Activated naive CD8-positive, alpha-beta T cell treated with anti-CD3 and anti-CD28 coated beads for 36 hours (primary cell): ENCODE data around the gene PALM3. TPM values are rescaled to one million over a fixed set of nuclear protein-coding genes. Genes with fewer than 3 reads are reported as not detected.

Experiments used
- DNase-seq: peaks from one replicate; pipeline ENCODE4 v3.0.0; 2021
- H3K27ac Mint-ChIP-seq: one replicate; pipeline ENCODE4 v1.8.0; 2022; ENCODE audit warnings: mild to moderate bottlenecking, moderate library complexity, mixed read lengths
- H3K27me3 Mint-ChIP-seq: one replicate; pipeline ENCODE4 v1.8.0; 2022; ENCODE audit warnings: mild to moderate bottlenecking, mixed read lengths
- H3K36me3 Mint-ChIP-seq: one replicate; pipeline ENCODE4 v1.8.0; 2021; ENCODE audit warnings: mild to moderate bottlenecking, mixed read lengths
- H3K4me1 Mint-ChIP-seq: one replicate; pipeline ENCODE4 v1.8.0; 2021; ENCODE audit warnings: mixed read lengths
- H3K4me3 Mint-ChIP-seq: one replicate; pipeline ENCODE4 v1.8.0; 2022; ENCODE audit warnings: mild to moderate bottlenecking, moderate library complexity, mixed read lengths
- H3K9me3 Mint-ChIP-seq: one replicate; pipeline ENCODE4 v1.8.0; 2022; ENCODE audit warnings: mixed read lengths
- total RNA-seq, 2 experiments: library from RNA; stranded (reverse); gene quantifications; one replicate each; pipeline ENCODE4 v1.2.3, GENCODE V29; 2021

PALM3 gene
- total RNA-seq, 2 experiments from 2014 or later, result not detected

DNA sequence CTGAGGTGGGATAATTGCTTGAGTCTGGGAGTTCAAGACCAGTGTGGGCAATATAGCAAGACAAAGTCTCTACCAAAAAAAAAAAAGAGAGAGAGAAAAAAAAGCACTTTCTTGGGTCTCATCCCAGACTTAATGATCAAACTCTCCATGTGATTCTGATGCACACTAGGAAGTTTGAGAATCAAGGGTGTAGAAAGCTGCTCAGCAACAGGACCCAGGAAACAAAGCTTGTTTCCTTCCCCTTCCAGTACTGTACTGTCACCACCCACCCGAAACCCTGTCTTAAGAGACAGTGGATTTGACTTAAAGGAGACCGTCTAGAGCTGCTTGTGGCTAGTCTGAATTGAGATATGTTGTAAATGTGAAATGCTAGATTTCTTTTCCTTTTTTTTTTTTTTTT is 16.5 kb upstream of the PALM3 start:
- H3K27ac Mint-ChIP-seq, result no peak overlapping the region

DNA sequence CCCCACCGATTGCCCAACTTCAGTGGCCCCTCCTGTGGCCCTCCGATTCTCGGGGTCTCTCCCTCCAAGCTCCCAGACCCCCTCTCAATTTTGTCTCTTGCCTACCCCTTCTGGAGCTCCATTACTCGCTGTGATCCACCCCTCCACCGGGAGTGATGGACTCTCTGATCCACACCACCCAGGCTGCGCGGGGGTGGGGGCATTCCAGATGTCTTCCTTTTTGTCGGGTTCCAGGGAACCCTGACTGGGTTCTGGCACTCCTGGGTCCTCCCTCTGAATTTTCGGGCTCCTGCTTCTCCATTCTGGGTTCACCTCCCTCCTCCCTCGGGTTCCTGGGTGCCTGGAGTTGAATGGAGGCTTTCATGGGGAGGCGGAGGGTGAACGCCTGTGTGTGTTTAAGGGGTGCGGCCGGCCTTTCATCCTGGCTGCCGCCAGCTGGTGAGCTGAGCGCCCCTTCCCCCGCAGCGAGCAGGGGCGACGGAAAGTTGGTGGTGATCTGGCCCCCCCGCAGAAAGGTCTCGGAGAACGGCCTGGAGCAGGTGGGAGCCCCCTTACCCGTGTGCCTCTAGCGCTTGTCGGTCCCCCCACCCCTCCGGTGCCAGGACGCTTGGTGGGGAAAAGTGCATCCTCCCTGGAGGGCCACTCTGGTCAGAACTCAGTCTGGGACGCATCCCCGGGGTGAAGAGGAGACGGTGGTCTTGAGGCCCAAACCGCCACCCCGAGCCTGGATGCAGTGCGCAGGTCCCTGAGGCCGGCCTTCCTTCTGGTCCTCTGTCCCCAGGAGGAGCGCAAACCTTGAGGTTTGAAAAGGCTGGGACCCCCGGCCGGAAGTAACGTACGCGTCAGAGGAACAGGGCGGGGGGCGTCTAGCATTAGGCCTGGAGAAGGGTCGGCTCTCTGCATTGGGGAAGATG is 12.3 kb upstream of the PALM3 start:
- Mint-ChIP-seq H3K27ac (peak overlapping the region; percentile 64), H3K4me3 (peak overlapping the region; percentile 89), H3K9me3 (no peaks in the 10 kb centered on the region), H3K27me3 (no peaks in the 10 kb centered on the region), H3K36me3 (no peaks in the 10 kb centered on the region), H3K4me1 (peaks cover 16% of the 10 kb centered on the region)
- no peak for DNase-seq

More for the DNA sequence above, 16.5 kb upstream of the PALM3 start:
- H3K9me3 Mint-ChIP-seq, result no peaks in the 10 kb centered on the region
- peaks cover 22% of the 10 kb centered on the region for H3K4me1 Mint-ChIP-seq
- H3K36me3 Mint-ChIP-seq, result no peaks in the 10 kb centered on the region
- no peak overlapping the region for H3K4me3 Mint-ChIP-seq
- DNase-seq, result no peak
- no peaks in the 10 kb centered on the region for H3K27me3 Mint-ChIP-seq

GRCh38 chr19:14073261-14073924 is 11.5 kb upstream of the PALM3 start:
- H3K27me3 Mint-ChIP-seq, result no peaks in the 10 kb centered on the region
- H3K27ac Mint-ChIP-seq, result no peak overlapping the region
- peak overlapping the region; percentile 89 for H3K4me3 Mint-ChIP-seq
- no peaks in the 10 kb centered on the region for H3K36me3 Mint-ChIP-seq
- H3K9me3 Mint-ChIP-seq, result no peaks in the 10 kb centered on the region
- peaks cover 16% of the 10 kb centered on the region for H3K4me1 Mint-ChIP-seq
- DNase-seq, result peak; percentile 85

DNA sequence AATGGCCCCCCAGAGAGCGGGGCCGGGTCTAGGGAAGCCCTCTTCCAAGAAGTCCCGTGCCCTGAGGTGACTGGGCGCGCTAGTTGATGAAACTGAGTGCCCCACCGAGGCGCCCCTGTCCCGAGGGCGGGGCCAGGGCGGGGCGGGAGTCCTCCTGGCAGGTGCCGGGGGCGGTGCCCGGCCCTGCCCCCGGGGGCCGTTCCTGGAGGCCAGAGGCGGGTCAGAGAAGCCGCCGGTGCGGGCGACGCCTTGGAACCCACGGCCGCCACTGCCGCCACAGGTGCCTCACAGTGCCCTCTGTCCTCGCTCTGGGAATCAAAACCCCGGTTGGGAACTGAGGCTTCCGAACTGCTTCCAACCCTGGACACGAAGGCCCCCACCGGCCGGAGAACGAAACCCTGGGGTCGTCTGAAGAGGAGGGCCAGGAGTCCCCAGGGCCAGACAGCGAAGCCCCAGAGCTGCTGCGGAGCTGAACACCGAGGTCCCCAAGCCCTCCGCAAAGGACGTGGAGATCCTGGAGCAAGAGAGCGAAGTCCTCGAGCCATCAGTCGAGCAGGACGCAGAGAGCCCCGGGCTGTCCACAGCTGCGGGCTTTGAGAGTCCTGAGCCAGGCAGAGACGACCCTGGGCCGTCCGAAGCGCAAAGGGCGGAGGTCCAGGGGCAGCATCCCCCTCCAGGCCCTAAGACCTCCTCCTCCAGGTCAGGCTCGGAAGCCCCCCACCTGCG is 10.8 kb upstream of the PALM3 start, which contains the start of gene MISP3:
TSS of gene MISP3 (plus strand) at position 252 of the 726 bp plus-strand sequence. CDS start 524 bp downstream, outside the sequence.
- H3K27me3 Mint-ChIP-seq, result no peaks in the 10 kb centered on the region
- peak; percentile 47 for DNase-seq
- H3K36me3 Mint-ChIP-seq, result no peaks in the 10 kb centered on the region
- no peak within 1 kb of the TSS for H3K27ac Mint-ChIP-seq
- H3K9me3 Mint-ChIP-seq, result no peaks in the 10 kb centered on the region
- peak within 1 kb of the TSS; percentile 89 for H3K4me3 Mint-ChIP-seq
- peaks cover 16% of the 10 kb centered on the region for H3K4me1 Mint-ChIP-seq

GRCh38 chr19:14070268-14071050 is 8.6 kb upstream of the PALM3 start:
- H3K4me1 Mint-ChIP-seq, result peaks cover 16% of the 10 kb centered on the region
- H3K4me3 Mint-ChIP-seq, result no peak overlapping the region
- no peaks in the 10 kb centered on the region for H3K27me3 Mint-ChIP-seq
- H3K27ac Mint-ChIP-seq, result no peak overlapping the region
- no peak for DNase-seq
- no peaks in the 10 kb centered on the region for H3K9me3 Mint-ChIP-seq
- no peaks in the 10 kb centered on the region for H3K36me3 Mint-ChIP-seq

- Mint-ChIP-seq H3K27ac (no peak overlapping the region), H3K36me3 (no peaks in the 10 kb centered on the region)
Measured at GRCh38 chr19:14066134-14066533, 4.3 kb upstream of the PALM3 start.

DNA sequence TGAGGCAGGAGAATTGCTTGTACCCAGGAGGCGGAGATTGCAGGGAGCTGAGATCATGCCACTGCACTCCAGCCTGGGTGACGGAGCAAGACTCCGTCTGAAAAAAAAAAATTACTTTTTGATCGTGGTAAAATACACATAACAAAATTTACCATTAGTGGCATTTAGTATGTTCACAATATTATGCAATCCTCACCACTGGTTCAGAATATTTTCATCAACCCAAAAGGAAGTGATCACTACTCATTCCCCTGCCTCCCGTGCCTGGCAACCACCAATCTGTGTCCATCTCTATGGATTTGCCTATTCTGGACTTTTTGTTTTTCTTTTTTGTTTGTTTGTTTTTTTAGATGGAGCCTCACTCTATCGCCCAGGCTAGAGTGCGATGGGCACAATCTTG is 1.2 kb upstream of the PALM3 start:
- peaks cover 33% of the 10 kb centered on the region for H3K27me3 Mint-ChIP-seq
- no peaks in the 10 kb centered on the region for H3K9me3 Mint-ChIP-seq
- no peak overlapping the region for H3K4me3 Mint-ChIP-seq
- no peaks in the 10 kb centered on the region for H3K36me3 Mint-ChIP-seq
- peaks cover 11% of the 10 kb centered on the region for H3K4me1 Mint-ChIP-seq
- H3K27ac Mint-ChIP-seq, result no peak overlapping the region
- no peak for DNase-seq

More at GRCh38 chr19:14066134-14066533, 4.3 kb upstream of the PALM3 start:
- Mint-ChIP-seq H3K27me3 (peaks cover 9% of the 10 kb centered on the region), H3K9me3 (no peaks in the 10 kb centered on the region), H3K4me3 (no peak overlapping the region), H3K4me1 (no peaks in the 10 kb centered on the region)
- no peak for DNase-seq

DNA sequence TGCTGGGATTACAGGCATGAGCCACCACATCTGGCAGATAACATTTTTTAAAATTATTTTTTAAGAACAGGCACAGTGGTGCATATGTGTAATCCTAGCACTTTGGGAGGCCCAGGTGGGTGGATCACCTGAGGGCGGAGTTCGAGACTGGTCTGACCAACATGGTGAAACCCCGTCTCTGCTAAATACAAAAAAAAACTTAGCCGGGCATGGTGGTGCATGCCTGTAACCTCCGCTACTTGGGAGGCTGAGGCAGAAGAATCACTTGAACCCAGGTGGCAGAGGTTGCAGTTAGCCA is 631 bp upstream of the PALM3 start:
- H3K27ac Mint-ChIP-seq, result no peak overlapping the region
- peaks cover 39% of the 10 kb centered on the region for H3K27me3 Mint-ChIP-seq
- no peak overlapping the region for H3K4me3 Mint-ChIP-seq
- no peaks in the 10 kb centered on the region for H3K36me3 Mint-ChIP-seq
- no peaks in the 10 kb centered on the region for H3K9me3 Mint-ChIP-seq
- peaks cover 17% of the 10 kb centered on the region for H3K4me1 Mint-ChIP-seq
- DNase-seq, result no peak

- Mint-ChIP-seq H3K36me3 (no peaks in the 10 kb centered on the region), H3K9me3 (no peaks in the 10 kb centered on the region), H3K27ac (no peak overlapping the region), H3K4me1 (peaks cover 17% of the 10 kb centered on the region), H3K4me3 (no peak overlapping the region), H3K27me3 (peaks cover 47% of the 10 kb centered on the region)
- DNase-seq, result no peak
Measured at GRCh38 chr19:14061081-14061749, 661 bp downstream of the PALM3 start.

GRCh38 chr19:14059652-14060155 is 2.2 kb downstream of the PALM3 start:
- Mint-ChIP-seq H3K4me1 (peaks cover 17% of the 10 kb centered on the region), H3K27ac (no peak overlapping the region), H3K9me3 (no peaks in the 10 kb centered on the region), H3K36me3 (no peaks in the 10 kb centered on the region), H3K4me3 (no peak overlapping the region), H3K27me3 (peaks cover 47% of the 10 kb centered on the region)
- DNase-seq, result no peak

- DNase-seq, result peak; percentile 66
- Mint-ChIP-seq H3K27me3 (peaks cover 47% of the 10 kb centered on the region), H3K9me3 (no peaks in the 10 kb centered on the region), H3K4me3 (peak overlapping the region; percentile 16), H3K36me3 (no peaks in the 10 kb centered on the region), H3K27ac (no peak overlapping the region), H3K4me1 (peaks cover 17% of the 10 kb centered on the region)
Measured at GRCh38 chr19:14059093-14059480, 2.8 kb downstream of the PALM3 start.

DNA sequence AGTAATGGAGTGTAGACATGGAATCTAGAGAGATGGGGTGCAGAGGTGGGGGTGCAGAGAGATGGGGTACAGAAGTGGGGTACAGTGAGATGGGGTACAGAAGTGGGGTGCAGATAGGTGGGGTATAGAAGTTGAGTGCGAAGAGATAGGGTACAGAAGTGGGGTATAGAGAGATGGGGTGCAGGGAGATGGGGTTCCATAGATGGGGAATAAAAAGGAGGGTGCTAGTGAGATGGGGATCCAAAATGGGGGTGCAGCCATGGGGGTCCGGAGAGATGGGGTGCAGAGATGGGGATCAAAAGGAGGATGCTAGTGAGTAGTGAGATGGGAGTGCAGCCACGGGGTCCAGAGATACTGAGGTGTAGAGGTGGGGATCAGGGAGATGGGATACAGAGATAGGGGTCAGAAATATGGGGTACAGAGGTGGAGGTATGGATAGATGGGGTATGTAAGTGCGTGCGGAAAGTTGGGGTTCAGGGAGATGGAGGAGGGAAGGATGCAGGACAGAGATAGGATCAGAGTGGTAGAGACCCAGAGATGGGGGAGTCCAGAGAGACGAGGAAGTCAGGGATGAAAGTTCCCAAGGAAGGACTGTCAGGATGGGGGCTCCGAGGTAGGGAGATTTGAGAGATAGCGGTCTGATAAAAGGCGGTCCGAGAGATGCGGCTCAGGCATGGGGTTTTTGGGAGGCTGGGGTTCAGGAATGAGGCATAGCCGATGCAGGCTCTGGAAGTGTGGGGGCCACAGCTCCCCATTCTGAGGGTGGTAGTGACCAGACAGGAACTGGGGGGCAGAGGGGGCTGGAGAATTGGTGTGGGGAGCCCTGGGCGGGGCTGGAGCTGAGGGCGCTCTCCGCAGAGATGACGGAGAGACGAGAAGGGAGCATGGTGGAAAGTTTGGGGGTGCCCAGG is 3.4 kb downstream of the PALM3 start:
- Mint-ChIP-seq H3K4me3 (peak overlapping the region; percentile 60), H3K27ac (no peak overlapping the region), H3K9me3 (no peaks in the 10 kb centered on the region), H3K27me3 (peaks cover 47% of the 10 kb centered on the region), H3K4me1 (peaks cover 17% of the 10 kb centered on the region), H3K36me3 (peaks cover 3% of the 10 kb centered on the region)
- no peak for DNase-seq

GRCh38 chr19:14056741-14057356 is 5.0 kb downstream of the PALM3 start:
- peaks cover 42% of the 10 kb centered on the region for H3K27me3 Mint-ChIP-seq
- no peak overlapping the region for H3K4me3 Mint-ChIP-seq
- H3K4me1 Mint-ChIP-seq, result peaks cover 17% of the 10 kb centered on the region
- DNase-seq, result no peak
- no peak overlapping the region for H3K27ac Mint-ChIP-seq
- peaks cover 1% of the 10 kb centered on the region for H3K9me3 Mint-ChIP-seq
- peaks cover 16% of the 10 kb centered on the region for H3K36me3 Mint-ChIP-seq
